Endothelial cell of umbilical vein (primary cell): ENCODE measurements around the gene ZNF446. TPM values are rescaled to one million over a fixed set of nuclear protein-coding genes. Genes with fewer than 3 reads are reported as not detected.

ENCODE experiments used
- BruUV-seq: library from RNA; stranded (reverse); fragments of 400-500 nt; replicated peaks from 2 replicates; lab custom pipeline; 2021; lab: Mats Ljungman, UMichigan
- CTCF ChIA-PET: fragments of 300-600, 350-600 bp; sonication (Branson Sonifier 250); formaldehyde crosslinking; loops from one replicate; lab custom pipeline; 2021; ENCODE audit warnings: antibody characterized with exemption, inconsistent platforms; lab: Charles Lee
- POLR2A ChIA-PET: fragments of 300-600, 350-600 bp; sonication (Branson Sonifier 250); formaldehyde crosslinking; loops from one replicate; lab custom pipeline; 2021; ENCODE audit warnings: antibody characterized with exemption, inconsistent platforms; lab: Charles Lee
- DNase-seq: peaks from one replicate; pipeline ENCODE4 v3.0.0-alpha.2; 2011; ENCODE audit warnings: low read depth, low spot score
- FAIRE-seq: peaks from 2 replicates; lab custom pipeline; 2011; peaks lifted over from hg19 to GRCh38; lab: Jason Lieb, UNC
- H2AFZ ChIP-seq: 2 replicates; pipeline ENCODE4 v1.6.0; 2012; ENCODE audit warnings: low read depth, low read length, control low read depth, inconsistent platforms
- H3K27ac ChIP-seq: 2 replicates; pipeline ENCODE4 v1.5.1; 2011; ENCODE audit warnings: low read depth, mild to moderate bottlenecking, control low read depth, low read length, moderate library complexity; ENCODE audit not compliant: insufficient read depth
- H3K27me3 ChIP-seq, 2 experiments: 2 replicates each; pipeline versions ENCODE4 v1.6.0 to v1.6.1; 2011; ENCODE audit warnings: low read length in 2 of 2, mixed read lengths in 1 of 2; ENCODE audit not compliant: control insufficient read depth in 2 of 2, insufficient read depth in 2 of 2
- H3K36me3 ChIP-seq, 2 experiments: 2 replicates in 1 of 2; 3 replicates in 1 of 2; pipeline ENCODE4 v1.5.1; 2011; ENCODE audit warnings: low read length in 2 of 2, mild to moderate bottlenecking in 1 of 2, moderate library complexity in 1 of 2; ENCODE audit not compliant: control insufficient read depth in 2 of 2, insufficient read depth in 2 of 2; ENCODE audit errors: extremely low read depth in 1 of 2
- H3K4me1 ChIP-seq: 3 replicates; pipeline ENCODE4 v1.5.1; 2011; ENCODE audit warnings: mild to moderate bottlenecking, low read length; ENCODE audit not compliant: control insufficient read depth, insufficient read depth; ENCODE audit errors: extremely low read depth
- H3K4me2 ChIP-seq: 2 replicates; pipeline ENCODE4 v1.6.1; 2011; ENCODE audit warnings: low read length, control low read depth, mixed read lengths; ENCODE audit not compliant: insufficient read depth
- H3K4me3 ChIP-seq, 3 experiments: fragments of 200-600 bp in 1 of 3; sonication (generic), shearing (Covaris generic) in 1 of 3; replicated peaks in 1 of 3; 2 replicates each; pipeline ENCODE4 v1.5.1; 2011 to 2016; ENCODE audit warnings: control low read depth in 3 of 3, low read length in 3 of 3, mild to moderate bottlenecking in 2 of 3, inconsistent platforms in 1 of 3, low read depth in 1 of 3, moderate library complexity in 1 of 3; ENCODE audit not compliant: insufficient read depth in 1 of 3
- H3K79me2 ChIP-seq: 2 replicates; pipeline ENCODE4 v1.6.0; 2012; ENCODE audit warnings: low read length, inconsistent platforms; ENCODE audit not compliant: control insufficient read depth, insufficient read depth
- H3K9ac ChIP-seq: replicated peaks from 2 replicates; pipeline ENCODE3; 2011; ENCODE audit warnings: low read length, control low read depth; ENCODE audit not compliant: insufficient read depth; ENCODE audit errors: extremely low read depth
- H3K9me1 ChIP-seq: replicated peaks from 3 replicates; pipeline ENCODE4 v1.6.0; 2011; ENCODE audit warnings: mild to moderate bottlenecking, low read length; ENCODE audit not compliant: control insufficient read depth, insufficient read depth; ENCODE audit errors: extremely low read depth
- H3K9me3 ChIP-seq: replicated peaks from 2 replicates; pipeline ENCODE4 v1.5.1; 2012; ENCODE audit warnings: low read length, inconsistent platforms; ENCODE audit not compliant: control insufficient read depth, insufficient read depth
- H4K20me1 ChIP-seq: replicated peaks from 2 replicates; pipeline ENCODE3; 2011; ENCODE audit warnings: mild to moderate bottlenecking, low read length; ENCODE audit not compliant: control insufficient read depth, insufficient read depth; ENCODE audit errors: extremely low read depth
- CTCF ChIP-seq, 2 donors: IDR thresholded peaks; 1 replicate in 1 of 2; 2 replicates in 1 of 2; pipeline ENCODE4 v1.5.1; 2011; ENCODE audit warnings: low read length in 2 of 2, mild to moderate bottlenecking in 2 of 2, moderate library complexity in 2 of 2, control low read depth in 1 of 2, inconsistent platforms in 1 of 2, low read depth in 1 of 2; ENCODE audit not compliant: insufficient read depth in 1 of 2; ENCODE audit errors: extremely low read depth in 1 of 2
- EZH2 ChIP-seq: IDR thresholded peaks from 2 replicates; pipeline ENCODE4 v1.6.1; 2012; ENCODE audit warnings: borderline replicate concordance, low read depth, mild to moderate bottlenecking, moderate library complexity, low read length, inconsistent platforms; ENCODE audit not compliant: severe bottlenecking
- FOS ChIP-seq: IDR thresholded peaks from 2 replicates; pipeline ENCODE4 v1.6.1; 2011; ENCODE audit warnings: mild to moderate bottlenecking, low read length, moderate library complexity, borderline replicate concordance; ENCODE audit not compliant: insufficient read depth
- GATA2 ChIP-seq: IDR thresholded peaks from 2 replicates; pipeline ENCODE4 v1.7.0; 2011; ENCODE audit warnings: low read depth, mild to moderate bottlenecking, moderate library complexity, mixed read lengths, low read length; ENCODE audit not compliant: insufficient read length, insufficient read depth
- JUN ChIP-seq: IDR thresholded peaks from 2 replicates; pipeline ENCODE4 v1.6.1; 2011; ENCODE audit warnings: borderline replicate concordance, low read depth; ENCODE audit not compliant: insufficient read length, insufficient read depth
- MAX ChIP-seq: IDR thresholded peaks from 2 replicates; pipeline ENCODE4 v1.6.1; 2011; ENCODE audit not compliant: insufficient read depth, insufficient read length
- MYC ChIP-seq: IDR thresholded peaks from one replicate; pipeline ENCODE4 v1.6.1; 2011; ENCODE audit warnings: mild to moderate bottlenecking, low read depth, low read length
- POLR2A ChIP-seq: IDR thresholded peaks from 2 replicates; pipeline ENCODE4 v1.6.1; 2012; ENCODE audit warnings: low read depth, mild to moderate bottlenecking, control low read depth, low read length
- POLR2AphosphoS5 ChIP-seq: IDR thresholded peaks from 2 replicates; pipeline ENCODE4 v1.6.1; 2012; ENCODE audit warnings: low read depth, mild to moderate bottlenecking, control low read depth, low read length, moderate library complexity; ENCODE audit not compliant: insufficient read depth
- dilution Hi-C: fragments of 300-500 bp; cut with MboI; formaldehyde crosslinking; loops from one replicate; pipeline ENCODE4 v1.15.0; 2019; ENCODE audit warnings: low sequenced_read_pairs; ENCODE audit not compliant: extremely low pct_ligation_motif_present
- intact Hi-C: fragments of 100-400 bp; cut with micrococcal nuclease; formaldehyde crosslinking; loops from one replicate; pipeline ENCODE4 v1.10.0; 2022
- polyA plus RNA-seq, 4 experiments: library from polyadenylated mRNA; depleted of rRNA in 3 of 4; stranded (reverse) in 3 of 4; unstranded in 1 of 4; fragments of >200 nt; gene quantifications; 2 replicates each; pipeline versions ENCODE4 v1.2.1 to v1.2.3, GENCODE V29; 2011 to 2012; ENCODE audit warnings: missing spikeins in 1 of 4
- total RNA-seq: library from RNA; stranded (reverse); gene quantifications from 2 replicates; pipeline ENCODE4 v1.2.3, GENCODE V29; 2021

The ZNF446 gene
- total and polyA plus RNA-seq, 2 donors (not counting 3 experiments of a cell fraction or from before 2014, with no cell fraction given) = 7.0 to 8.3 TPM

DNA sequence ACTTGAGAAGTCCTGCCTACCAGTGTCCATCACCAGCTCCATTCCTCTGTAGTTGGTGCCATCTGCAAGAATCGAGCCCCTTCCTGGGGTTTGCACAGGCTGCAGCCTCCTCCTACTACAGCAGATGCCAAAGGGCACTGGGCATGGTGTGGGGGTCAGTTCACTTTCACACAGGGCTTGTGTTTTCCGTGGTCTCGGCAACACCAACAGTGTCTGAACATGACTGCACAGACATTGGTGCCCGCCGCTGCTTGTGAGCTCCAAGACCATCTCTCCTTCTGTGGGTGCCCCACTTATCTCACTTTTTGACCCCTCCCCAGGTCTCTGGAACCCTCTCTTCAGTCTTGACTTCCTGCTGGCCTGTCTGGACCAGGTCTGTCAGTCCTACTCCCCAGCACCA is 15.2 kb downstream of the ZNF446 start:
- H2AFZ ChIP-seq = no peak overlapping the region
- H3K9me3 ChIP-seq = no peaks in the 10 kb centered on the region
- DNase-seq (no peak), FAIRE-seq (no peak)
- H3K4me2 ChIP-seq = no peak overlapping the region
- POLR2A ChIA-PET = no interaction called here
- no peak overlapping the region for H3K27ac ChIP-seq
- H3K36me3 ChIP-seq = no peaks in the 10 kb centered on the region
- no peak overlapping the region for H3K4me3 ChIP-seq
- dilution Hi-C loops (no loop called here), intact Hi-C loops (no loop called here)
- no peaks in the 10 kb centered on the region for H3K27me3 ChIP-seq
- no peaks in the 10 kb centered on the region for H3K79me2 ChIP-seq
- no peak overlapping the region for H3K9ac ChIP-seq
- BruUV-seq = no TSS peak
- CTCF ChIA-PET = no interaction called here
- H3K4me1 ChIP-seq = no peaks in the 10 kb centered on the region
- H3K9me1 ChIP-seq = no peaks in the 10 kb centered on the region
- TF ChIP-seq MYC (no peak), MAX (no peak), JUN (no peak), EZH2 (no peak), FOS (no peak), POLR2AphosphoS5 (no peak), CTCF (IDR thresholded peaks at IDR 0.05; ENCODE audit: extremely low read depth in 1 of 2, insufficient read depth in 1 of 2, low read depth in 1 of 2, low read length in 2 of 2) (no peak), POLR2A (no peak), GATA2 (no peak)
- no peaks in the 10 kb centered on the region for H4K20me1 ChIP-seq
